Fibroblast of gingiva (primary cell): ENCODE results near the gene ZNF789.
"Not testable (repeated sequence)": the region's sequence is repeated elsewhere in the genome, so short reads cannot be mapped to it uniquely, and the experiment has no call there.

Experiments
- DNase-seq: peaks from one replicate; pipeline ENCODE4 v3.0.0-alpha.2; 2011; ENCODE audit warnings: low read depth

The ZNF789 gene

GRCh38 chr7:99472561-99473314 lies at the start of gene ZNF789:
Gene ZNF789, plus strand, starts transcription at chr7:99472890. Its CDS starts 3,567 bp downstream, at chr7:99476457.
- peak; percentile 96 for DNase-seq

GRCh38 chr7:99424932-99425730 lies 47.6 kb upstream of the ZNF789 start:
- no peak for DNase-seq

- no peak for DNase-seq
Measured at GRCh38 chr7:99428972-99429566, 43.6 kb upstream of the ZNF789 start.

- DNase-seq, result no peak
Measured at GRCh38 chr7:99429756-99430155, 42.9 kb upstream of the ZNF789 start.

- DNase-seq, result not testable (repeated sequence)
Measured at GRCh38 chr7:99431756-99432540, 40.7 kb upstream of the ZNF789 start.

- no peak for DNase-seq
Measured at GRCh38 chr7:99433158-99433557, 39.5 kb upstream of the ZNF789 start.

GRCh38 chr7:99437946-99438572 lies 34.6 kb upstream of the ZNF789 start:
- no peak for DNase-seq

- peak; percentile 95 for DNase-seq
Measured at GRCh38 chr7:99438573-99439480, 33.9 kb upstream of the ZNF789 start, which contains the start of the genes CPSF4 and PTCD1. Gene CPSF4, plus strand, starts transcription at chr7:99438943. Its CDS starts 140 bp downstream, at chr7:99439083. Gene PTCD1, minus strand, starts transcription at chr7:99438798. Its CDS starts 3,556 bp downstream, at chr7:99435242.

- no peak for DNase-seq
Measured at GRCh38 chr7:99440195-99440594, 32.5 kb upstream of the ZNF789 start.

- no peak for DNase-seq
Measured at GRCh38 chr7:99446096-99446495, 26.6 kb upstream of the ZNF789 start.

GRCh38 chr7:99447943-99448342 lies 24.7 kb upstream of the ZNF789 start:
- DNase-seq, result no peak

GRCh38 chr7:99448855-99449254 lies 23.8 kb upstream of the ZNF789 start:
- no peak for DNase-seq

GRCh38 chr7:99449326-99449725 lies 23.4 kb upstream of the ZNF789 start:
- no peak for DNase-seq

- no peak for DNase-seq
Measured at GRCh38 chr7:99451936-99452335, 20.8 kb upstream of the ZNF789 start.

GRCh38 chr7:99452541-99452940 lies 20.1 kb upstream of the ZNF789 start:
- DNase-seq, result no peak

- DNase-seq, result no peak
Measured at GRCh38 chr7:99453105-99453504, 19.6 kb upstream of the ZNF789 start.

GRCh38 chr7:99455874-99456273 lies 16.8 kb upstream of the ZNF789 start:
- DNase-seq, result no peak

GRCh38 chr7:99456288-99456687 lies 16.4 kb upstream of the ZNF789 start:
- no peak for DNase-seq

GRCh38 chr7:99457050-99457649 lies 15.5 kb upstream of the ZNF789 start:
- no peak for DNase-seq
